Calu3 (cell line): ENCODE measurements around the gene LMF1. TPM values are rescaled to one million over a fixed set of nuclear protein-coding genes. Genes with fewer than 3 reads are reported as not detected.
A peak's percentile ranks its signal among the peaks of the same experiment; 100 is the strongest.
"Not testable (repeated sequence)": the region's sequence is repeated elsewhere in the genome, so short reads cannot be mapped to it uniquely, and the experiment has no call there.

Source experiments
- BruUV-seq: library from RNA; stranded (reverse); fragments of 400-500 nt; replicated peaks from 2 replicates; lab custom pipeline; 2021; lab: Mats Ljungman, UMichigan
- CTCF ChIA-PET: fragments of 300-600 bp; sonication (Branson Sonifier 250); formaldehyde crosslinking; loops from one replicate; lab custom pipeline; 2022; ENCODE audit warnings: antibody characterized with exemption; lab: Charles Lee
- DNase-seq: peaks from one replicate; pipeline ENCODE4 v3.0.0; 2022
- H3K27ac Mint-ChIP-seq: one replicate; pipeline ENCODE4 v1.8.0; 2022; ENCODE audit warnings: mixed read lengths; ENCODE audit not compliant: unreplicated experiment
- H3K27me3 Mint-ChIP-seq: one replicate; pipeline ENCODE4 v1.8.0; 2022; ENCODE audit warnings: mixed read lengths; ENCODE audit not compliant: unreplicated experiment
- H3K36me3 Mint-ChIP-seq: one replicate; pipeline ENCODE4 v1.8.0; 2022; ENCODE audit warnings: mild to moderate bottlenecking, moderate library complexity, mixed read lengths; ENCODE audit not compliant: insufficient read depth, unreplicated experiment
- H3K4me1 Mint-ChIP-seq: one replicate; pipeline ENCODE4 v1.8.0; 2022; ENCODE audit warnings: mild to moderate bottlenecking, low read depth, mixed read lengths; ENCODE audit not compliant: unreplicated experiment
- H3K4me3 Mint-ChIP-seq: one replicate; pipeline ENCODE4 v1.8.0; 2022; ENCODE audit warnings: mild to moderate bottlenecking, low read depth, moderate library complexity, mixed read lengths; ENCODE audit not compliant: unreplicated experiment
- H3K9me3 Mint-ChIP-seq: one replicate; pipeline ENCODE4 v1.8.0; 2022; ENCODE audit warnings: low read depth, mixed read lengths; ENCODE audit not compliant: unreplicated experiment
- CTCF ChIP-seq: fragments of 200-600 bp; IDR thresholded peaks from one replicate; pipeline ENCODE4 v1.8.0; 2022; ENCODE audit warnings: antibody characterized with exemption; ENCODE audit not compliant: unreplicated experiment
- intact Hi-C: fragments of 100-400 bp; cut with micrococcal nuclease; formaldehyde crosslinking; loops from one replicate; pipeline ENCODE4 v1.10.0; 2022; ENCODE audit not compliant: unreplicated experiment
- total RNA-seq: library from RNA; stranded (reverse); gene quantifications from 2 replicates; pipeline ENCODE4 v1.2.3, GENCODE V29; 2022

LMF1 gene
- total RNA-seq, 1 experiment from 2014 or later = 31.9 TPM

DNA sequence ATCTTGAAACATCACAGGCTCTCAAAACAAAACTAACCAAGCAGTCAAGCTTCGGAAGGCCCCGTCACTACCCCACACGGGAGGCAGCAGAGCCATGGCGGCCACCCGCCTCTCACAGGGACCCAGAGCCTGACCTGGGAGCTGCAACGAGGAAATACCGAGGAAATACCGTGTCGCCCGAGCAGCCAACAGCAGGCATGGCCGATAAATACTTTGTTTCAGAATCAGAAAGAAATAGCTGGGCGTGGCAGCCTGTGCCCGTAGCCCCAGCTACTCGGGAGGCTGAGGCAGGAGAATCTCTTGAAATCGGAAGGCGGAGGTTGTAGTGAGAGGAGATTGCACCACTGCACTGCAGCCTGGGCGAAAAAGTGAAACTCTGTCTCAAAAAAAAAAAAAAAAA is 6.9 kb downstream of the LMF1 start:
- intact Hi-C loops = no loop called here
- Mint-ChIP-seq H3K27me3 (no peaks in the 10 kb centered on the region), H3K9me3 (peaks cover 8% of the 10 kb centered on the region), H3K4me3 (peak overlapping the region; percentile 55), H3K27ac (no peak overlapping the region), H3K36me3 (peaks cover 19% of the 10 kb centered on the region), H3K4me1 (peaks cover 19% of the 10 kb centered on the region)
- CTCF ChIA-PET = interaction anchor here (0.7 to 1.7 kb wide), 4 partner anchors 9 to 259 kb away, joined by 5 to 8 read pairs (median 6); no protein-coding TSS in a partner anchor
- DNase-seq = no peak
- TF ChIP-seq CTCF = no peak
- no TSS peak for BruUV-seq

- no TSS peak for BruUV-seq
- Mint-ChIP-seq H3K36me3 (peaks cover 19% of the 10 kb centered on the region), H3K4me1 (peaks cover 19% of the 10 kb centered on the region), H3K4me3 (peak overlapping the region; percentile 55), H3K27me3 (no peaks in the 10 kb centered on the region), H3K9me3 (peaks cover 8% of the 10 kb centered on the region), H3K27ac (no peak overlapping the region)
- CTCF ChIA-PET = interaction anchor here (1.2 to 1.7 kb wide), 2 partner anchors 10 to 17 kb away, joined by 5 to 8 read pairs; no protein-coding TSS in a partner anchor
- no peak for TF ChIP-seq CTCF
- DNase-seq = no peak
- intact Hi-C loops = no loop called here
These were observed 7.6 kb downstream of the LMF1 start for GRCh38 chr16:962901-963814.

DNA sequence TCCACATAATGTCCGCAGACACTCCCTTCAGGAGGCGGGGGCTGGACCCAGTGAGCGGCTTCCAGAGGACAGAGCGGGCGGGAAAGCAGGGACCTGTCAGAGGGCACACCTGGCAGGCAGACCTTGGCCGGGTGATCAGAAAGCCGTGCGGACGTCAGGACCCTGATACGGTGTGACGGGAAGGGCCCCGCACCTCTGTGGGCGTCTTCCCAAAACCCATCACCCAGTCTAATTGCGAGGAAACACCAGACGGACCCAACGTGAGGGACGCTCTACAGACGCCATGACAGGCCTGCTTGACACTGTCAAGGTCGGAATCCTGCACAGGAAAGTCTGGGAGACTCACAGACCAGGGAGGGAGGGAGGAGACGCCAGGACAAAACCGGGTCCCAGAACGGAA is 8.4 kb downstream of the LMF1 start:
- Mint-ChIP-seq H3K36me3 (peaks cover 19% of the 10 kb centered on the region), H3K4me1 (peaks cover 19% of the 10 kb centered on the region), H3K27ac (no peak overlapping the region), H3K4me3 (no peak overlapping the region), H3K9me3 (peaks cover 8% of the 10 kb centered on the region), H3K27me3 (no peaks in the 10 kb centered on the region)
- no peak for TF ChIP-seq CTCF
- intact Hi-C loops = no loop called here
- BruUV-seq = no TSS peak
- DNase-seq = no peak
- CTCF ChIA-PET = no interaction called here

DNA sequence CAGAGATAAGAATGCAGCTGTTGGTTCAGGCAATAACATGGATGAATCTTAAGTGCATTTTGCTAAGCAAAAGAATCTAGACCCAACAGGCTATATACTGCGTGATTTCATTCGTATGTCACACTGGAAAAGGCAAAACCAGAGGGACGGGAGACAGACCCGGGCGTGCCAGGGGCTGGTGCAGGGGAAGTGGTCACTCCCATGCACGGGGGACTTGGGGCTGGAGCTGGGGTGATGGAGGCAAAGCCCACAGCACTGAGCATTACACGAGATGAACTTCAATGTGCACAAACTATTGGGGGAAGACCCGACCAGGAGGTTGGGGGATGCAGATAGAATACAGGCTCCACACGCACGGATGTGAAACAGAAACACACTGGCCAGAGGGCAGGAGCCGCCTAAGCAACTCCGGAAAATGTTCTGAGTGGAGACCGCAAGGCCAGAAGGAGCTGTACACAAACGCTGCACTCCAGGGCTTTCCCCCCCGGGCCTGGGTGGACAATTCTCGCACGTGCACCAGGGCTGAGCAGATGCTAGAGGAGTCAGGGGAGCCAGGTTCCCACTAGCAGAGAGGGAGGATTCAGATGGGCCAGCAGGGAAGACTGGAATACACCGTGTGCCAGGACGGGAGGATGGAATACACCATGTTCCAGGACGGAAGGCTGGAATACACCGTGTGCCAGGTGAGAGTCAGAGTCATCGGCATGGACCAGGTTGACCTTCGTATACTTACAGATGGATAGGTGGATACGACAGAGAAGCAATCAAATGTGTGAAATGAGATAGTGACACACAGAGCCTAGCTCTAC is 11.3 kb downstream of the LMF1 start:
- peaks cover 2% of the 10 kb centered on the region for H3K9me3 Mint-ChIP-seq
- intact Hi-C loops = no loop called here
- peaks cover 8% of the 10 kb centered on the region for H3K36me3 Mint-ChIP-seq
- peaks cover 14% of the 10 kb centered on the region for H3K4me1 Mint-ChIP-seq
- TF ChIP-seq CTCF = no peak
- BruUV-seq = no TSS peak
- CTCF ChIA-PET = no interaction called here
- H3K27ac Mint-ChIP-seq = no peak overlapping the region
- no peak for DNase-seq
- H3K4me3 Mint-ChIP-seq = no peak overlapping the region
- no peaks in the 10 kb centered on the region for H3K27me3 Mint-ChIP-seq

- DNase-seq, CTCF ChIA-PET, H3K4me3 Mint-ChIP-seq, H3K27ac Mint-ChIP-seq, H3K36me3 Mint-ChIP-seq, H3K9me3 Mint-ChIP-seq, H3K27me3 Mint-ChIP-seq, H3K4me1 Mint-ChIP-seq, BruUV-seq, intact Hi-C loops: not testable (repeated sequence)
These were observed 15.0 kb downstream of the LMF1 start for GRCh38 chr16:955766-956165.

DNA sequence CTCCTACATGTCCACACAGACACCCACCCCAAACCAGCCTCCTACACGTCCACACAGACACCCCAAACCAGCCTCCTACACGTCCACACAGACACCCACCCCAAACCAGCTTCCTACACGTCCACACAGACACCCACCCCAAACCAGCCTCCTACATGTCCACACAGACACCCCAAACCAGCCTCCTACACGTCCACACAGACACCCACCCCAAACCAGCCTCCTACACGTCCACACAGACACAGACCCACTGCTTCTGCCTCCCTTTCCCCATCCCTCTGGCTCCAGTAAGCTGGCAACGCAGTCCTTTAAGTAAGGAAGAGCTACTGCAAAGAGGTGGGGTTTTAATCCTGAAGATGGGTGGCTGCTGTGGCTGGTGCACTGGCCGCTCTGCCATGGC is 17.0 kb downstream of the LMF1 start:
- H3K27me3 Mint-ChIP-seq = not testable (repeated sequence)

More for the DNA sequence above, 17.0 kb downstream of the LMF1 start:
- CTCF ChIA-PET = interaction anchor here (0.6 kb wide), 1 partner anchor 92 kb away, joined by 5 read pairs; no protein-coding TSS in a partner anchor
- H3K36me3 Mint-ChIP-seq, intact Hi-C loops, DNase-seq, H3K9me3 Mint-ChIP-seq, H3K4me3 Mint-ChIP-seq, H3K4me1 Mint-ChIP-seq, BruUV-seq, H3K27ac Mint-ChIP-seq: not testable (repeated sequence)
